H1 (cell line): Measurements from ENCODE around the gene SRRM4. TPM values are rescaled to one million over a fixed set of nuclear protein-coding genes. Genes with fewer than 3 reads are reported as not detected.

ENCODE experiments used
- CTCF ChIA-PET: fragments of 300-600 bp; sonication (Branson Sonifier 250); formaldehyde crosslinking; loops from one replicate; lab custom pipeline; 2021; ENCODE audit not compliant: partially characterized antibody; lab: Charles Lee
- POLR2A ChIA-PET: fragments of 300-600 bp; sonication (Branson Sonifier 250); formaldehyde crosslinking; loops from one replicate; lab custom pipeline; 2021; ENCODE audit warnings: inconsistent platforms; ENCODE audit not compliant: partially characterized antibody; lab: Charles Lee
- DNase-seq, 2 experiments: peaks; one replicate each; pipeline versions ENCODE4 v3.0.0 to v3.0.0-alpha.2; 2010 to 2022; ENCODE audit warnings: low spot score in 2 of 2, low read depth in 1 of 2, mixed read lengths in 1 of 2
- FAIRE-seq: peaks from 2 replicates; lab custom pipeline; 2011; peaks lifted over from hg19 to GRCh38; lab: Jason Lieb, UNC
- H2AFZ ChIP-seq: 2 replicates; pipeline ENCODE4 v1.8.1; 2012; ENCODE audit warnings: low read length, inconsistent platforms
- H2AK5ac ChIP-seq: 2 replicates; pipeline ENCODE4 v1.6.1; 2013; ENCODE audit warnings: low read depth, low read length
- H2BK120ac ChIP-seq: replicated peaks from 2 replicates; pipeline ENCODE3; 2013; ENCODE audit warnings: low read depth, low read length, inconsistent platforms
- H2BK12ac ChIP-seq: 2 replicates; pipeline ENCODE4 v1.6.1; 2013; ENCODE audit warnings: low read depth, low read length
- H2BK15ac ChIP-seq: 2 replicates; pipeline ENCODE4 v1.6.1; 2013; ENCODE audit warnings: low read length
- H2BK20ac ChIP-seq: 2 replicates; pipeline ENCODE4 v1.6.1; 2013; ENCODE audit warnings: low read length
- H2BK5ac ChIP-seq: 2 replicates; pipeline ENCODE4 v1.6.1; 2013; ENCODE audit warnings: low read depth, low read length
- H3K14ac ChIP-seq: 2 replicates; pipeline ENCODE4 v1.6.1; 2013; ENCODE audit warnings: inconsistent platforms; ENCODE audit not compliant: insufficient read length
- H3K18ac ChIP-seq: 2 replicates; pipeline ENCODE4 v1.6.1; 2013; ENCODE audit warnings: low read length; ENCODE audit errors: extremely low read depth
- H3K23ac ChIP-seq: 2 replicates; pipeline ENCODE4 v1.6.1; 2013; ENCODE audit warnings: inconsistent platforms; ENCODE audit not compliant: insufficient read length
- H3K23me2 ChIP-seq: 2 replicates; pipeline ENCODE4 v1.6.1; 2013; ENCODE audit warnings: low read depth, low read length
- H3K27ac ChIP-seq: 2 replicates; pipeline ENCODE4 v1.6.1; 2011; ENCODE audit warnings: low read depth, low read length, inconsistent platforms
- H3K27me3 ChIP-seq, 4 experiments: replicated peaks in 1 of 4; 1 replicate in 1 of 4; 2 replicates in 3 of 4; pipeline versions ENCODE4 v1.6.1 to v1.8.1; 2011 to 2013; ENCODE audit warnings: low read length in 3 of 4, mild to moderate bottlenecking in 3 of 4, inconsistent platforms in 2 of 4, mixed read lengths in 2 of 4, moderate library complexity in 1 of 4; ENCODE audit not compliant: control insufficient read depth in 3 of 4, insufficient read depth in 3 of 4; ENCODE audit errors: extremely low read depth in 1 of 4
- H3K36me3 ChIP-seq, 4 experiments: 2 replicates each; pipeline versions ENCODE4 v1.6.1 to v1.8.1; 2011 to 2013; ENCODE audit warnings: mild to moderate bottlenecking in 4 of 4, low read length in 3 of 4, moderate library complexity in 2 of 4, control low read depth in 1 of 4, inconsistent platforms in 1 of 4; ENCODE audit not compliant: insufficient read depth in 4 of 4, control insufficient read depth in 2 of 4
- H3K4ac ChIP-seq: replicated peaks from 2 replicates; pipeline ENCODE3; 2013; ENCODE audit warnings: low read length, low read depth, mixed read lengths, inconsistent platforms; ENCODE audit not compliant: insufficient read length
- H3K4me1 ChIP-seq, 4 experiments: replicated peaks in 1 of 4; 1 replicate in 1 of 4; 2 replicates in 3 of 4; pipeline versions ENCODE4 v1.6.1 to v1.8.1; 2011 to 2013; ENCODE audit warnings: low read length in 3 of 4, inconsistent platforms in 2 of 4, mixed read lengths in 1 of 4; ENCODE audit not compliant: insufficient read depth in 4 of 4, control insufficient read depth in 3 of 4
- H3K4me2 ChIP-seq, 2 experiments: 2 replicates each; pipeline versions ENCODE4 v1.6.1 to v1.8.1; 2011 to 2013; ENCODE audit warnings: low read depth in 2 of 2, low read length in 2 of 2, control low read depth in 1 of 2, inconsistent platforms in 1 of 2, mild to moderate bottlenecking in 1 of 2; ENCODE audit not compliant: insufficient read depth in 1 of 2
- H3K4me3 ChIP-seq, 4 experiments: fragments of 200-600, 300-600 bp in 1 of 4; sonication (generic), shearing (Covaris generic), sonication (Bioruptor Twin) in 1 of 4; 2 replicates each; pipeline versions ENCODE4 v1.5.1 to v1.8.1; 2011 to 2016; ENCODE audit warnings: low read length in 4 of 4, low read depth in 3 of 4, control low read depth in 2 of 4, inconsistent platforms in 2 of 4, mild to moderate bottlenecking in 2 of 4, mixed read lengths in 1 of 4, moderate library complexity in 1 of 4; ENCODE audit not compliant: insufficient read depth in 2 of 4; ENCODE audit errors: extremely low read depth in 1 of 4
- H3K56ac ChIP-seq: replicated peaks from 2 replicates; pipeline ENCODE3; 2013; ENCODE audit warnings: low read depth, mild to moderate bottlenecking, mixed read lengths, low read length, inconsistent platforms; ENCODE audit not compliant: insufficient read length
- H3K79me1 ChIP-seq: 2 replicates; pipeline ENCODE4 v1.6.1; 2013; ENCODE audit warnings: low read depth, low read length, control low read depth
- H3K79me2 ChIP-seq, 2 experiments: 2 replicates each; pipeline versions ENCODE4 v1.6.1 to v1.8.1; 2012 to 2013; ENCODE audit warnings: low read length in 2 of 2, mild to moderate bottlenecking in 2 of 2, inconsistent platforms in 1 of 2; ENCODE audit not compliant: insufficient read depth in 2 of 2, control insufficient read depth in 1 of 2
- H3K9ac ChIP-seq, 4 experiments: replicated peaks in 1 of 4; 1 replicate in 1 of 4; 2 replicates in 3 of 4; pipeline versions ENCODE4 v1.6.1 to v1.8.1; 2011 to 2013; ENCODE audit warnings: low read depth in 3 of 4, low read length in 3 of 4, control low read depth in 2 of 4, mild to moderate bottlenecking in 2 of 4, moderate library complexity in 2 of 4, inconsistent platforms in 1 of 4; ENCODE audit errors: extremely low read depth in 1 of 4
- H3K9me3 ChIP-seq, 2 experiments: 2 replicates each; pipeline versions ENCODE4 v1.6.1 to v1.8.1; 2012 to 2013; ENCODE audit warnings: mild to moderate bottlenecking in 2 of 2, moderate library complexity in 2 of 2, control low read depth in 1 of 2, inconsistent platforms in 1 of 2, low read depth in 1 of 2, low read length in 1 of 2, mixed read lengths in 1 of 2; ENCODE audit not compliant: insufficient read depth in 2 of 2
- H4K20me1 ChIP-seq, 2 experiments: replicated peaks in 1 of 2; 2 replicates each; pipeline versions ENCODE3 to v1.8.1; 2011 to 2013; ENCODE audit warnings: inconsistent platforms in 2 of 2, low read length in 2 of 2, mild to moderate bottlenecking in 1 of 2; ENCODE audit not compliant: insufficient read depth in 2 of 2, control insufficient read depth in 1 of 2
- H4K5ac ChIP-seq: 2 replicates; pipeline ENCODE4 v1.6.1; 2013; ENCODE audit warnings: low read length, low read depth, mixed read lengths, inconsistent platforms; ENCODE audit not compliant: insufficient read length
- H4K8ac ChIP-seq: 2 replicates; pipeline ENCODE4 v1.8.0; 2013; ENCODE audit warnings: mild to moderate bottlenecking, moderate library complexity, low read length, inconsistent platforms; ENCODE audit not compliant: insufficient read depth; ENCODE audit errors: extremely low read depth
- H4K91ac ChIP-seq: replicated peaks from 2 replicates; pipeline ENCODE3; 2013; ENCODE audit warnings: low read length, mixed read lengths, inconsistent platforms; ENCODE audit not compliant: insufficient read length
- CBX5 ChIP-seq: fragments of 300-800, 300-1000 bp; sonication (generic); IDR thresholded peaks from 2 replicates; pipeline ENCODE4 v1.7.1; 2016; ENCODE audit warnings: antibody characterized with exemption, low read length, low read depth
- SAP30 ChIP-seq: fragments of 300-600 bp; sonication (generic); IDR thresholded peaks from 2 replicates; pipeline ENCODE4 v1.7.1; 2012; ENCODE audit warnings: low read length, moderate library complexity, mild to moderate bottlenecking, inconsistent platforms; ENCODE audit not compliant: insufficient read depth, insufficient replicate concordance
- SUZ12 ChIP-seq: fragments of 200-600 bp; sonication (generic); IDR thresholded peaks from 2 replicates; pipeline ENCODE4 v1.6.1; 2012; ENCODE audit warnings: mild to moderate bottlenecking, inconsistent platforms, low read length, moderate library complexity, mixed read lengths
- WGBS, 2 experiments: shearing (Covaris generic) in 1 of 2; methylation state at CpG; one replicate each; pipeline versions ENCODE4 v1.1.6 to v1.1.7; 2013 to 2015; ENCODE audit warnings: low lambda C conversion rate in 2 of 2, mixed read lengths in 2 of 2, inconsistent platforms in 1 of 2, low coverage in 1 of 2, missing lambda C conversion rate in 1 of 2; ENCODE audit not compliant: insufficient replicate concordance in 2 of 2, insufficient coverage in 1 of 2, insufficient read length in 1 of 2; ENCODE audit errors: extremely low coverage in 1 of 2, missing lambda C conversion rate in 1 of 2; 5-methylcytosine and 5-hydroxymethylcytosine counted together
- polyA plus RNA-seq, 7 experiments: library from polyadenylated mRNA; depleted of rRNA in 3 of 7; stranded (reverse) in 5 of 7; unstranded in 2 of 7; fragments of >200 nt in 5 of 7; fragments of 200-250 nt in 2 of 7; gene quantifications; 1 replicate in 5 of 7; 2 replicates in 1 of 7; 4 replicates in 1 of 7; pipeline versions ENCODE4 v1.2.1 to v1.2.3, GENCODE V29; 2011 to 2013; ENCODE audit warnings: missing spikeins in 2 of 7, mixed read lengths in 2 of 7
- total RNA-seq: library from RNA; stranded (reverse); fragmentation: NEBNext Ultra II Directional; extraction: Animal tissue kit (Norgen Biotek cat#: 25700); gene quantifications from 2 replicates; pipeline ENCODE4 v1.2.1, GENCODE V29; 2021

Gene SRRM4
- total and polyA plus RNA-seq, 2 of the 8 experiments (the other 6 are each of a cell fraction or from before 2014, with no cell fraction given): 0.53 to 1.1 TPM

DNA sequence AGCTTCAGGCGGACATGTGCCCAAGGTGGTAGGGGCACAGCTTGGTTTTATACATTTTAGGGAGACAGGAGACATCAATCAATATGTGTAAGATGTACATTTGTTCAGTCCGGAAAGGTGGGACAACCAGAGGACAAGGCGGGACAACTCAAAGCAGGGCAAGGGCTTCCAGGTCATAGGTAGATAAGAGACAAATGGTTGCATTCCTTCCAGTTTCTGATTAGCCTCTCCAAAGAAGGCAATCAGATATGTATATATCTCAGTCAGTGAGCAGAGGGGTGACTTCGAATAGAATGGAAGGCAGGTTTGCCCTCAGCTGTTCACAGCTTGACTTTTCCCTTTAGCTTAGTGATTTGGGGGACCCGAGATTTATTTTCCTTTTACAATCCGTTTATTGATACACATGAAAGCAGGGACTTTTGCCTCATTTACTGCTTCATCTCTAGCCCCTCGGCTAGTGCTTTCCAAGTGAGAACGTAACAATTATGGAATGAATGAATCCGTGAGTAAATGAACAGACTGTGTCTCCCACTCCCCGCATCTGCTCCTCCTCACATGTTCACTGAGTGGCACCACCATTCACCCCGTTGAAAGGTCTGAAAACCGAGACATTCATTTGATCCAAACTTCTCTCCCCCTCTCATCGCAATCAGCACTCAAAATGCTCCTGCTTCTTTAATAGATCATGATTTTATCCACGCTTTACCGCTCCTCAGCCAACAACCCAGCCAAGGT is 190.5 kb downstream of the SRRM4 start:
- Histone ChIP-seq H2AK5ac (no peak overlapping the region), H3K4me2 (no peak overlapping the region), H3K18ac (no peak overlapping the region), H3K79me2 (no peaks in the 10 kb centered on the region), H2BK15ac (no peak overlapping the region), H3K36me3 (no peaks in the 10 kb centered on the region), H4K20me1 (no peaks in the 10 kb centered on the region), H3K4me3 (no peak overlapping the region), H3K27ac (no peak overlapping the region), H3K4me1 (peaks cover 2 to 14% (median 7%) of the 10 kb centered on the region in 4 experiments), H2BK12ac (no peak overlapping the region), H3K23me2 (no peaks in the 10 kb centered on the region), H2BK5ac (no peak overlapping the region), H3K27me3 (no peaks in the 10 kb centered on the region), H2BK120ac (no peak overlapping the region), H2BK20ac (no peak overlapping the region), H4K5ac (no peak overlapping the region), H3K23ac (no peak overlapping the region), H3K9ac (no peak overlapping the region), H3K9me3 (no peaks in the 10 kb centered on the region), H3K14ac (no peak overlapping the region), H3K4ac (no peak overlapping the region), H3K56ac (no peak overlapping the region), H4K8ac (no peak overlapping the region), H3K79me1 (no peaks in the 10 kb centered on the region), H2AFZ (no peak overlapping the region), H4K91ac (no peak overlapping the region)
- POLR2A ChIA-PET: interaction anchor here (1.3 to 1.6 kb wide), 2 partner anchors 17 to 251 kb away, joined by 4 read pairs; no protein-coding TSS in a partner anchor
- DNase-seq (no peak), FAIRE-seq (no peak)
- 92% methylated on average over 15 of the region's 15 CpGs; no CpG with 5 or more reads in 1 of the 2 experiments for WGBS, 2 experiments
- CTCF ChIA-PET: interaction anchor here (0.9 to 2.9 kb wide), 3 partner anchors 17 to 151 kb away, joined by 3 to 12 read pairs (median 3); no protein-coding TSS in a partner anchor
- TF ChIP-seq SUZ12: no peak
- no peak for TF ChIP-seq CBX5
- TF ChIP-seq SAP30: no peak
